Right atrium auricular region (tissue), 2 donors: ENCODE measurements around the gene RNU5B-1. TPM values are rescaled to one million over a fixed set of nuclear protein-coding genes. Genes with fewer than 3 reads are reported as not detected.
"Not testable (repeated sequence)": the region's sequence is repeated elsewhere in the genome, so short reads cannot be mapped to it uniquely, and the experiment has no call there.

ENCODE experiments used
- DNase-seq: peaks from one replicate; pipeline ENCODE4 v3.0.0-alpha.2; 2019; ENCODE audit warnings: low spot score
- H3K27ac ChIP-seq, 2 donors: fragments of 200-600 bp; sonication (generic); 1 replicate in 1 of 2; 2 replicates in 1 of 2; pipeline ENCODE4 v1.5.1; 2016 to 2019
- H3K27me3 ChIP-seq, 2 donors: fragments of 200-600 bp; sonication (generic); one replicate each; pipeline versions ENCODE4 v1.5.1 to v1.6.0; 2017 to 2019
- H3K36me3 ChIP-seq: fragments of 200-600 bp; sonication (generic); one replicate; pipeline ENCODE4 v1.5.1; 2016
- H3K4me1 ChIP-seq, 2 donors: fragments of 200-600 bp; sonication (generic); one replicate each; pipeline versions ENCODE4 v1.5.1 to v1.6.0; 2017 to 2019
- H3K4me3 ChIP-seq, 2 donors: fragments of 200-600 bp; sonication (generic); 1 replicate in 1 of 2; 2 replicates in 1 of 2; pipeline ENCODE4 v1.5.1; 2017 to 2019; ENCODE audit warnings: mild to moderate bottlenecking in 1 of 2, moderate library complexity in 1 of 2
- H3K9me3 ChIP-seq, 2 donors: fragments of 200-600 bp; sonication (generic); one replicate each; pipeline ENCODE4 v1.5.1; 2019
- CTCF ChIP-seq, 2 donors: fragments of 200-600 bp; sonication (generic); IDR thresholded peaks; one replicate each; pipeline ENCODE4 v1.5.1; 2019; ENCODE audit warnings: antibody characterized with exemption in 2 of 2
- total RNA-seq, 2 donors: library from RNA; depleted of rRNA; stranded (reverse); fragments of >200 nt; gene quantifications; one replicate each; pipeline ENCODE4 v1.1.0, GENCODE V29; 2016

Gene RNU5B-1
- total RNA-seq, 2 donors from 2014 or later = not detected

GRCh38 chr15:65343374-65343981 lies 39.0 kb downstream of the RNU5B-1 start:
- no peak for DNase-seq
- no peaks in the 10 kb centered on the region for H3K4me1 ChIP-seq

GRCh38 chr15:65344214-65344913 lies 39.9 kb downstream of the RNU5B-1 start:
- no peaks in the 10 kb centered on the region for H3K27me3 ChIP-seq
- H3K27ac ChIP-seq = no peak overlapping the region
- H3K36me3 ChIP-seq = no peaks in the 10 kb centered on the region
- no peak for DNase-seq
- no peaks in the 10 kb centered on the region for H3K4me1 ChIP-seq
- no peak overlapping the region for H3K4me3 ChIP-seq
- TF ChIP-seq CTCF (IDR thresholded peaks at IDR 0.05) = no peak
- H3K9me3 ChIP-seq = no peaks in the 10 kb centered on the region

More at GRCh38 chr15:65343374-65343981, 39.0 kb downstream of the RNU5B-1 start:
- no peaks in the 10 kb centered on the region for H3K27me3 ChIP-seq
- no peak overlapping the region for H3K27ac ChIP-seq
- no peaks in the 10 kb centered on the region for H3K9me3 ChIP-seq
- H3K4me3 ChIP-seq = no peak overlapping the region
- no peaks in the 10 kb centered on the region for H3K36me3 ChIP-seq
- no peak for TF ChIP-seq CTCF (IDR thresholded peaks at IDR 0.05)

DNA sequence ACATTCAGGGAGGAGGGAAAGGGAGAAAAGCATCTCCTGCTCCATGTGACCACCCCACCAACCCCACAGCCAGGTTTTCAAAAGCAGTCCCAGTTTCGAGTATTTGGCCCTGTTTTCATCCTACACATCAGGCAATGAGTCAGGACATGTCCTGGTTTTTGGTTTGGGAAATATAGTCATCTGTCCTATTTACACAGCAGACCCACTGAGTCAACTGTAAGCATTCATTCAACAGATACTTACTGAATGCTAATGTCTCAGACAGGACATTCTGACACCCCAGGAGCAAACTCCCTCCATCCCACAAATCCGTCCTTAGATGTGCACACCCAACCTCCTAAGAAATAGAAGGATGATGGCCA lies 40.4 kb downstream of the RNU5B-1 start:
- Histone ChIP-seq H3K27me3 (no peaks in the 10 kb centered on the region), H3K27ac (no peak overlapping the region), H3K4me3 (no peak overlapping the region), H3K4me1 (no peaks in the 10 kb centered on the region), H3K36me3 (no peaks in the 10 kb centered on the region), H3K9me3 (no peaks in the 10 kb centered on the region)
- no peak for DNase-seq
- no peak for TF ChIP-seq CTCF (IDR thresholded peaks at IDR 0.05)

- no peak overlapping the region for H3K27ac ChIP-seq
- no peaks in the 10 kb centered on the region for H3K36me3 ChIP-seq
- no peak for DNase-seq
- H3K27me3 ChIP-seq = no peaks in the 10 kb centered on the region
- no peaks in the 10 kb centered on the region for H3K4me1 ChIP-seq
- TF ChIP-seq CTCF (IDR thresholded peaks at IDR 0.05) = no peak
- peaks cover 0 to 5% of the 10 kb centered on the region in 2 donors for H3K9me3 ChIP-seq
- no peak overlapping the region for H3K4me3 ChIP-seq
Measured at GRCh38 chr15:65346856-65347598, 42.5 kb downstream of the RNU5B-1 start.

- not testable (repeated sequence) for H3K4me1 ChIP-seq, DNase-seq, H3K36me3 ChIP-seq
Measured at GRCh38 chr15:65347756-65348155, 43.3 kb downstream of the RNU5B-1 start.

GRCh38 chr15:65349338-65349737 lies 44.9 kb downstream of the RNU5B-1 start:
- Histone ChIP-seq H3K36me3 (no peaks in the 10 kb centered on the region), H3K27me3 (no peaks in the 10 kb centered on the region), H3K9me3 (peaks cover 0 to 10% of the 10 kb centered on the region in 2 donors), H3K4me1 (no peaks in the 10 kb centered on the region), H3K4me3 (no peak overlapping the region), H3K27ac (no peak overlapping the region)
- DNase-seq = no peak
- no peak for TF ChIP-seq CTCF (IDR thresholded peaks at IDR 0.05)

More at GRCh38 chr15:65347756-65348155, 43.3 kb downstream of the RNU5B-1 start:
- not testable (repeated sequence) for H3K9me3 ChIP-seq, H3K27me3 ChIP-seq, H3K27ac ChIP-seq, H3K4me3 ChIP-seq

DNA sequence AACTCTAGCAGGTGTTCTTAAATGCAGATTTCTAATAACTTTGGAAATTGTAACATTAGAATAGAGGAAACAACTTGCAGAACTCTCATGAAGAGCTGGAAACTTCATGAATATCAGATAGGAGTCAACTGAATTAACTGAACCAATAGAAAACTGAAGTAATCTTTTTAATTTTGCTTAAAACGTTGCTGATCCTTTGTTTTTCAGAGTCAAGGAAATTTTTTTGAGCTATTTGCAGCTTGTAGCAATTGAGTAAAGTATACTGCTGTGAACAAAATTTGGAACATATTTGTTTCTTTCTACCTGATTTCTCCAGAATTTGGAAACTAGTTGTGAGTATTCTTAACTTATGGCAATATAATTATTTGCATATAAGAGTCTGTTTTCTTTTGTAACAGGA lies 47.5 kb downstream of the RNU5B-1 start:
- H3K27ac ChIP-seq, H3K4me3 ChIP-seq, H3K4me1 ChIP-seq: not testable (repeated sequence)

More for the DNA sequence above, 47.5 kb downstream of the RNU5B-1 start:
- not testable (repeated sequence) for DNase-seq, H3K27me3 ChIP-seq, H3K9me3 ChIP-seq, H3K36me3 ChIP-seq
